GM18519 (cell line): Measurements from ENCODE around the gene NANS.
"Not testable (repeated sequence)": the region's sequence is repeated elsewhere in the genome, so short reads cannot be mapped to it uniquely, and the experiment has no call there.

Experiments
- ATAC-seq: cut with Tn5 transposase; IDR thresholded peaks from one replicate; pipeline ENCODE4 v1.9.1; 2021; ENCODE audit warnings: mild to moderate bottlenecking, moderate library complexity; ENCODE audit not compliant: unreplicated experiment, low FRiP score

Gene NANS, protein sequence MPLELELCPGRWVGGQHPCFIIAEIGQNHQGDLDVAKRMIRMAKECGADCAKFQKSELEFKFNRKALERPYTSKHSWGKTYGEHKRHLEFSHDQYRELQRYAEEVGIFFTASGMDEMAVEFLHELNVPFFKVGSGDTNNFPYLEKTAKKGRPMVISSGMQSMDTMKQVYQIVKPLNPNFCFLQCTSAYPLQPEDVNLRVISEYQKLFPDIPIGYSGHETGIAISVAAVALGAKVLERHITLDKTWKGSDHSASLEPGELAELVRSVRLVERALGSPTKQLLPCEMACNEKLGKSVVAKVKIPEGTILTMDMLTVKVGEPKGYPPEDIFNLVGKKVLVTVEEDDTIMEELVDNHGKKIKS

DNA sequence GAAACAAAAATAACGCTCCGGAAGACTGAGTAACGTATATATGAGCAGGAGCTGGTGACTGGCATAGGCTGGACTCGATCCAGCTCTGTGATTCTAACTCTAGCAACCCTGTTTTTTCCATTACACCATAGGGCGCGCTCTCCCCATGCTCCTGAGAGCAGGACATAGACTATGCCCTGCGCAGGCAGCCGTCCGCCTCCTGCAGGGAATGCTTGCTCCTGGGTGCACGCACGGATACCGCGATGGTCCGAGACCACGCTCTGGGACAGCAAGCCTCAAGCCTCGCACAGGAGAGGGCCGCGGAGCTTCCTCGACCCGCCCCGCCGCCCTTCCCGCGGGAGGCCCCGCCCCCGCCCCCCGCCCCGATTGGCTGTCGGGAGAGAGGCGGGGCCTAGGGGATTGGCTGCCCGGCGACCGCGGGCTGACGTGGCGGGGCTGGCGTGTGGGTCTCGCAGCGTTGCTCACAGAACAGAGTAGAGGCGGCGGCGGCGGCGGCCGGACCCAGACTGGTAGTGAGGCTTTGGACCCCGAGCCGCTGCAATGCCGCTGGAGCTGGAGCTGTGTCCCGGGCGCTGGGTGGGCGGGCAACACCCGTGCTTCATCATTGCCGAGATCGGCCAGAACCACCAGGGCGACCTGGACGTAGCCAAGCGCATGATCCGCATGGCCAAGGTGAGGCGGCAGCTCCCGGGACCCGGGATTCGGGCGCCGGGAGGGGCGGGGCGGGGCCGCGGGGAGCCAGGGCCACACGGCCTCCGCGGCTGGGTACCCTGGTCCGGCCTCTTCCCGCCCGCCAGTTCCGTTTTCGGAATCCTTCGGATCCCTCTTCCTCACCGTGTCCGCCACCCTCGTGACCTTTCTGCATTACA is at the start of gene NANS:
NANS (plus strand) TSS at position 464 of the 869 bp plus-strand sequence; CDS start at position 541, 77 bp downstream.
- peak; percentile 78 for ATAC-seq

DNA sequence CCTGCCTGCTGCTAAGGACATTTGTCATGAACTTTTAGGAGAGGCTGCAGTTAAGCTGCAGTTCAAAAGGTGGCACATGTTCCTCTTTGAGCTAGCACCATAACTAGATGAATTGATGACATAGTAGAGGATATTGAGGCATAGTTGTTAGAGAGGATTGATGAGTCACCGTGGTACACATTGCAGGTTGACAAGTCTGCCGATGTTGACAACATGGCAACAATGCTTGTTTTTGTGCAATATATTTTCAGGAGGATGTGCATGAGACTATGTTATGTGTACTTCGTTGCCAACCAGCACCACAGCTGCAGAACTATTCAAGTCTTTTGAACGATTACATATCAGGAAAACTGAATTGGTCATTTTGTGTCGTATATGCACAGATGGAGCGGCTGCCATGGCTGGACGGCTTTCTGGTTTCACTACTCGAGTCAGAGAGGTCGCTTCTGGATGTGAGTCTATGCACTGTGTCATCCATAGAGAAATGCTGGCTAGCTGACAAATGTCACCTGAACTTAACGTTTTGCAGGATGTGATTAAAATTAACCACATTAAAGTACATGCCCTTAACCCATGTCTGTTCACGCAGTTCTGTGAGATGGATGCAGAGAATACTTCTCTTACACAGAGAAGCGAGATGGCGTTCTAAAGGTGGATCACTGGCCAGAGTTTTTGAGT is 49.1 kb upstream of the NANS start:
- no peak for ATAC-seq

DNA sequence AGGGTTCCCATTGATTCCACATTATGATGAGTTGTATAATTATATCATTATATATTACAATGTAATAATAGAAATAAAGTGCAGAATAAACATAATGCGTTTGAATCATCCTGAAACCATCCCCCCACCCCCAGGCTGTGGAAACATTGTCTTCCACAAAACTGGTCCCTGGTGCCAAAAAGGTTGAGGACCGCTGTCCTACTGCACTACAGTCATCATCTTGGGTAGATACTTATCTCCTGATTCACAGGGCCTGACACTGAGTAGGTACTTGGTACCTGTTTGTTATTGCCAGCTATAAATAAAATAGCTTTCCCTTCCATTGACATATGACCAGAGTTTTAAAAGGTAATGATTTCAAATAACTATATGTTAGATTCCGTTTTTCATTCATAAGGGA is 47.8 kb upstream of the NANS start:
- no peak for ATAC-seq

DNA sequence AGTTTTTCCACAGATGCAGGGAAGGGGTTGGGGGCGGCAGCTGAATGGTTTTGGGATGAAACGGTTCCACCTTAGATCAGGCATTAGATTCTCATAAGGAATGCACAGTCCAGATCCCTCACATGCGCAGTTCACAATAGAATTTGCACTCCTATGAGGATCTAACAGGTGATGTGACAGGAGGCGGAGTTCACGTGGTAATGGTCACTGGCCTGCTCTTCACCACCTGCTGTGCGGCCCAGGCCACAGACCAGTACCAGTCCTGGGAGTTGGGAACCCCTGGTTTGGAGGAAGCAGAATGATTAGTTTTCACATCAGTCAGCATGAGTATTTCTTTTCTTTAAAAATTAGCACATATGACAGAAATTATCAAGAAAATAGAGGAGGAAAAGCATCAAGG is 47.1 kb upstream of the NANS start:
- no peak for ATAC-seq

DNA sequence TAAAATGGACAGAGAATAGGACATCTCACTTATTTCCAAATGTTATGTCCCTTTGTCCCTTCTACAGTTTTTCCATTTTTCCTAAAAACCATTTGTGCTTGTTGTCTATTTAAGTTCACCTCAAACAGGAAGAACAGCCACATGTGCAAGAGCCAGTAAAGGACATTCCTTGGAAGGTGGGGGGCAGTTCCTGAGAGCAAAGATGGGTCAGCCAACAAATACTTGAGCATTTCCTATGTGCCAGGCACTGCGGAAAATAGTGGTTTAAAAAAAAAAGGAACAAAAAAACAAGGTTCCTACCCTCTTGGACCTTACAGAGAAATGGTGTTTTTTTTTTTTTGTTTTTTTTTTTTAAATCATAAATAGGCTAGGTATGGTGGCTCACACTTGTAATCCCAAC is 46.6 kb upstream of the NANS start:
- no peak for ATAC-seq

DNA sequence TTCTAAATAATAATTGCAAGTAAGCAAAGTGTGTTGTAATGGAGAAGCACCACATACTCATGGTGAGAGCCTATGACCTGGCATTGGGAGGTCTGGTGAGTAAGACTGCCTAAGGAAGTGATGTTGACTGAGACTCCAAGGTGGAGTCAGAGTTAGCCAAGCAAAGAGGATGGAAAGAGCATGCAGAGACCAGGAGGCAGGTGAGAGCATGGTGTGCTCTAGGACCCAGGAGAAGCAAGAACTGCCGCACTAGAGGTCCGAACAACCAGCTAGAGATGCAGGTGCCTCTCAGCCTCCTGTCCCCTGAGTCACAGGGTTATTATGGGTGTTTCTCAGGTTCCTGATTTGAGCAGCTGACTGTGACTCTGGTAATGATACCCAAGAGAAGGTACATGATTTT is 46.1 kb upstream of the NANS start:
- peak; percentile 54 for ATAC-seq

DNA sequence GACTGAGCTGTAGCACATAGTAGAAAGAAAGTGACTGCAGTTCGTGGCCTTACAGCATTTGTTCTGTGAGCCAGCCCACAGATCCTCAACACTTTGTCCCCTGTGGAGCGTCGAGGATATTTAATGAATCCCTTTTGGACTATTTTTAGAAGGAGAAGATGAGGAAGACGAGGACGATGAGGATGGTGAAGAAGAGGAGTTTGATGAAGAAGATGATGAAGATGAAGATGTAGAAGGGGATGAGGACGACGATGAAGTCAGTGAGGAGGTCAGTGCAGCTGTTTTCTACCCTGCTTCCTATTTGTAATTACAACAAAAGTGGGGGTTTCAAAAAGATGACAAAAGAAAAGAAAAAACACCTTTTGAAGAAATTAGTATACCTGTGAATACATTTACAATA is 45.4 kb upstream of the NANS start:
- no peak for ATAC-seq

DNA sequence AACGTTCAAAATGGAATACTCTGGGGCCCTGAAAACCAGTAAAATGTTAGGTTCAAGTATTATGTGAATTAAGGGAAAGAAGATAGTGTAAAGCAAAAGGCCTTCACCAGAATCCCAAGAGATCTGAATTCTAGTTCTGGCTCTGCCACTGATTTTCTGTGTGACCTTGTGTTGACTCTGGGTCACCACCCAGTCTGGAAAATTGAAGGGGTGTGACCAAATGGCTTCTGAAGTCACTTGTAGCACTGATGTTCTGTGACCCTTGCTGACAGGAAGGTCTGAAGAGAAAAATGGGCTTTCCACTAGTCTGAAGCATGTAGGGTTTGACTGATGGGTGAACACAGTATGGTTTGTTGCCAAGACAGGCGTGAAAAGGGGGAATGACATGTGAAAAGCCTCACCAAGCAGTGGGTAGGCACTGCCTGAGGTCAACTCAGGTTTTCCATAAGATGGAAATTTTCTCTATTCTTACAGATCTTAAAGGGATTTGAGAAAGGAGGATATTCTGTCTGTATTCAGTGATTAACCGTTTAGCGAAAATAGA is 40.3 kb upstream of the NANS start:
- ATAC-seq = no peak

DNA sequence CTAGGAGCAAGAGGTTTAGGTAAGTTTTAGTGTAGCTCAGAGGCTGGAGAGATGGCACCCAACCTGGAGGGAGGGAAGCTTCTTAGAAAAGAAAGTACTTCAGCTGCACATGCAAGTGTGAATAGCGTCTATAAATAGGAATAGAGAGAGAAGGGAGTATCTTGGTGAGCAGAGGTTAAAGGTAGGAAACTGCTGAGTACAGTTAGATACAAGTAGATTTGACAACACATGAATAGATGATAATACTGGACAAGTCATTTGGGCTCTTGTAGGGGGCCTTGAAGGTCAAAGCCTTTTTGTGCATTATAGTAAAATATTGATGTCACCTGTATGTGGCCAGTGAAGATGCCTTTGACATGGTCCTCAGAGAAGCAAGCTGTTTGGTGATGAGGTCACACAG is 39.2 kb upstream of the NANS start:
- no peak for ATAC-seq

DNA sequence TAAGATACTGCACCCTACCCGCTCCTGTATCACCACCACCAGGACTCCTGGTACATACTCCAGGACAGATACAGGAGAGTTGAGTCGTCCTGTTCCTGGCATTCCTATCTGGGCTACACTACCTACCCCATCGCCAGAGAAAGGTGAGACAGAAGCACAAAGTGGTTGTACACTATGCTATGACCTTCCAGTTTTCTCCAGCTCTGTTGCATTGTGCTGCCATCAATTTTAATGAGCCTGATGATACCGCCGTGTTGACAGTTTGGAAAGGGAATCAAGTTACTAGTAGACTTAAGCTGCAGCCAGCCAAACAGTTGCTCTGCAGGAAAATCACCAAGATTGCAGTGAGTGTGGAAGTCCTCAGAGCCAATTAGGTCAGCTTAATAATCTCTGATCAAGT is 38.2 kb upstream of the NANS start:
- ATAC-seq = no peak

DNA sequence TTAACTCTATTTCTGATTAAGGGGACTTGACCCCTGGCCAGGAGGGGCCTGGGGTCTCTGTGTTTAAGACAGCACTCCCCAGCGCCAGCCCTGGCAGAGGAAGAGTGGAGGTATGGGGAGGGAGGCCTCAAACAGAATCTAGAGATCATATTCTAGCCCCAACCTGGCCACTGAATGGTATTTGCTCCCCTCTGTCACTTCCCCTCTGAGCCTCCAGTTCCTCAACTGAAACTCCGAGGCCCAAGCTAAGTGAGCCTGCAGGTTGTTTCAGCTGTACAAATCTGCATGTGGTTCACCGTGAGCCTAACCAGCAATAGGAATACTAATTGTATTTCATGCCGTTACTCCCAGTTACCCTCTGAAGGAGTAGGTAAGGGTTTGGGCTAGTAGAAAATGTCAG is 37.4 kb upstream of the NANS start:
- no peak for ATAC-seq

DNA sequence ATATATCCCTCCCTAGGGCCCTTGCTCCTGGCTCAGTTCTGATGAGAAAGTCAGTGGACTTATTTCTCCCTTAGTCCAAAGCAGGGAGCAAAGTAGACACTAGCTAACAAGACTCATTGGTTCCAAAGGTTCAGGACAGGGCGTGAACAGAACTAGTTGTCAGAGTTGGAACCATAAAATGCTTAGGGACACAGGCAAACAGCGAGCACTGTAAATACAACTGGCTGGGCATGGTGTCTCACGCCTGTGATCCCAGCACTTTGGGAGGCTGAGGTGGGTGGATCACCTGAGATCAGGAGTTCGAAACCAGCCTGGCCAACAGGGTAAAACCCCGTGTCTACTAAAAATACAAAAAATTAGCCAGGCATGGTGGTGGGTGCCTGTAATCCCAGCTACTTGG is 36.7 kb upstream of the NANS start:
- not testable (repeated sequence) for ATAC-seq

DNA sequence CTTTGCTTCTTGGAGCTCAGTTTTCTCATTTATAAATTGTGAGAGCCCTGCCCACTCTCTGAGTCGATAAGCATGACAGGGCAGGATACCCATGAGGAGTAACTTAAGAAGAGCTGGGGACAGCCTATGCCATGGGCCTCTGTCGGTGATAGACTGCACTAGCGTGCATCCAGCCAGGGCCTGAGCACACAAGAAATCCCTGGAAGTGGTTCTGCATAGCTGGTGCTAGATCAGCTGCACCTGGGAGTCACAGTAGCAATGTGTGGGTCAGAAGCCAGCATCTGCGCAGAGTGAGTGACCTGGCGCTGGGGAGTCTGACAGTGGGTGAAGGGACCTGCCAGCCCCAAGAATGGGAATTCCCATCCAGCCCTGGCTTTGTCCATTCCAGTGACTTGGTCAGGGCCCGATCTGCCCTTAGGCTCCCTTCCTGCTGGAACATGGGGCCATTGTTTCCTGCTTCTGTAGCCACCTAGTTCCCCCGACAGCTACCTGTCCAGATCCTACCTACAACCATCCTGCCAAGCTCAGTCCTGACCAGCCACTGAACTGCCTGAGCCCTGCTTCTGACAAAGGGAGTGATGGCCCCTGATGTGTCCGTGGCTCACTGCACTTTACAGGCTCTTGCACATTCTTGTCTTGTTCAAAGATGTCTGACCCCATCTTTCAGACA is 35.9 kb upstream of the NANS start:
- no peak for ATAC-seq

DNA sequence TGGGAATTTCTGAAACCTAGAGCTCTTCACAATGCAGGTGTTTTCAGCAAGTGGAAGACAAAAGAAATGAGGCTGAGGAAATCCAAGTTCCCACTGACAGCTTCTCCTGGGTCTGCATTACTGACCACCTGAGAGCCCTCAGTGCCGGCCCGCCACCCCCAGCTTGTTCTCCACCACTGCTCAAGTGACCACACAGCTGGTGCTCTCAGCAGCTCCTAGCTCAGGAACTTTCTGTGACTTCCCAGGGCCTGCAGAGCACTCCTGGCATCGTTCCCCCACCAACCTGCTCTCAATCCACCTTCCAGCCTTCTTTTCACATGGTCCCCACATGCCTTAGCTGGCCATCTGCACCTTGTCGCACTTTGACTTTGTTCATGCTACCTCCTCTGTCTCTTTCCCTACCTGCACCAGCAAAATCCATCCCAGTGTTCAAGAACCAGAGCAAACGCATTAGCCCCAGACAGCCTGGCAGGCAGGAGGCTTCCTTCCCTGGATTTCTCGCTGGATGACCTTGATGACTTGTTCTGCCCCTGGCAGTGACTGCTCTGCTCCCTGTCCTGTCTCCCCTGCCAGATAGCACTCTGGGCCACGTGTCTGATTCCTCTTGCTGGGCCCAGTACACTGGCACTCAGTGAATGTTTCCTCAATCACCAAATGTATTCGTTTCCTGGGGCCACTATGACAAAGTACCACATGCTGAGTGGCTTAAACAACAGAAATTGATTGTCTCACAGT is 35.1 kb upstream of the NANS start:
- no peak for ATAC-seq

DNA sequence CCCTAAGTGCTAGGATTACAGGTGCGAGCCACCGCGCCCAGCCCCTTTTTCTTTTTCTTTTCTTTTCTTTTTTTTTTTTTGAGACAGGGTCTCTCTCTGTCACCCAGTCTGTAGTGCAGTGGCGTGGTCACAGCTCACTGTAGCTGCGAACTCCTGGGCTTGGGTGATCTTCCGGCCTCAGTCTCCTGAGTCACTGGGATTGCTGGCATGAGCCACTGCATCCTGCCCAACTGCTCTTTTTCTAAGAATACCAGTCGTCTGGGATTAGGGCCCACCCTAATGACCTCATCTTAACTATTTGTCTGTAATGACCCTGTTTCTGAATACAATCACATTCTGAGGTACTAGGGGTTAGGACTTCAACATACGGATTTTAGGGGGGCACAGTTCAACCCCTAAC is 34.1 kb upstream of the NANS start:
- no peak for ATAC-seq

DNA sequence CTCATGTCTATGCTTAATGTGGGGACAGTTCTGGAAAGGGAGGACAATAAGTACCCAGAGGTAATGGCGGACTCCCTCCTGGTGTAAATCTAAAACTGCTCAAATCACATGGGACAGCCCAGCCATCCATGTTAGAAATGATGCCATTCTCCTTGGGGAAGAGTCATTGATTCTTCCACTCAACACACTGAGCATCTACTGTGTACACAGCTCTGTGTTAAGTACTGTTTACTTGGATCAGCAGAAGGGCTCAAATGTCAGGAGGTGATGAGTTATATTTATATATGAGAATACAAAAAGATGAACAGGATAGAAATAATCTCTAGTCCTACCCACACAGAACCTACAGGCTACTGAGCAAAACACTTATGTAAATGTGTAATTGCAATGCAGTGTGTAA is 31.8 kb upstream of the NANS start:
- ATAC-seq = no peak

DNA sequence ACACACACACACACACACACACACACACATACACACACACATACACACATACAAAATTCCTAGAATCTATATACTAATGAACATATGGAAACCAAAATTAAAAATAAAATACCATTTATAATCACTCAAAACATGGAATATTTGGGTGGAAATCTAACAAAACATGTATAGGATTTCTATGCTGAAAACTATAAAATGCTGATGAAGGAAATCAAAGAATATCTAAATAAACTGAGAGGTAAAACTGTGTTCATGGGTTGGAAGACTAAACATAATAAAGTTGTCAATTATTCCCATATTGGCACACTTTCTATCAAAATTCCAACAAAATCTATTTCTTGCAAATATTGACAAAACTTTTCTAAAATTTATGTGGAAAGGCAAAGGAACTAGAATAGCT is 25.4 kb upstream of the NANS start:
- no peak for ATAC-seq

DNA sequence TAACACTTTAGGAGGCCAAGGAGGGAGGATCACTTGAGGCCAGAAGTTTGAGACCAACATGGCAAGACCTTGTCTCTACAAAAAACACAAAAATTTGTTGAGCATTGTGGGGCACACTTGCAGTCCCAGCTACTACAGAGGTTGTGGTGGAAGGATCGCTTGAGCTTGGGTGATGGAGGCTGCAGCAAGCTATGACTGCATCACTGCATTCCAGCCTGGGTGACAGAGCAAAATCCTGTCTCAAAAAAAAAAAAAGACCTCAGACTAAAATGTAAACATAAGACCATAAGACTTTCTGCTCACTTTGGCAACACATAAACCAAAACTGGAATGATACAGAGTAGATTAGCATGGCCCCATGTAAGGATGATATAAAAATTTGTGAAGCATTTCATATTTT is 24.6 kb upstream of the NANS start:
- no peak for ATAC-seq

DNA sequence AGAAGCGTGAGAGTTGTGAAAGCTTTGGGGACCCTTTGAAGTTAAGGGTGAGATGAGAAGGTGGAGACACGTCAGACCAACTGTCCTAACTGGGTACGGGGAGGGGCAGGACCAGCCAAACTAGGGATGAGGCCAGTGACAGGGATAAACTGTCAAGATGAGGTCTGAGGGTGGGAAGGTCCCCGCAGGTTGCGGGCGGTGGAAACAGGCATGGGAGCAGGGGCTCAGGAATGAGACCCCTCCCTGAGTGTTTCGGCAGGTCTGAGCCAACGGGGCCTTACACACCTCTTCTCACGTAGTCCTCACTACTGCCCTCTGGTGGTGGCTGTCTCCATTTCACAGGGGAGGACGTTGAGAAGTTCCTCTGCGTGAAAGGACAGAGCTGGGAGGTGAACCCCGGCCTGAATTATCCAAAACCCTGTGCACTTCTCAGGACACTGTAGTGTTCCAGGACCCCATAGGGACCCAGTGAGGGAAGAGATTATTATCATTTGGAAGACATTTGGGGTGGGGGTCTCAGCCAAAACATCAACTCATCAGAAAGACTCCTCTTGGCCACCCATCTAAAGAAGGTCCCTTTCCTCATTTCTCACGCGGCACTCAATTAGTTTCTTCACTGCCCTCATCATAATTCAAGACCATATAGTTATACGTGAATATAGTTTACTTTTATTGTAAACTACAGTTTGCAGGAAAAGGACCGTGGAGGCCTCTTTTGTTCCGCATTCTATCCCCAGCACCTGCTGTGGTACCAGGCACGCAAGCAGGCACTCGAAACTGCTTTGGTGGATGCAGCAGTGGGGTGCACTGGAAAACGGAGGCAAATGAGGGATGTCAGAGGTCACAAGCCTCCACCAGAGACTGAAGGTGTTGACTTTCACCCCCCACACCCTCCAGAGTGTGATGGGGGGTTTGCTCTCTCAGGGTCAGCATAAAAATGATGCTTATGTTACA is 21.7 kb upstream of the NANS start:
- peak; percentile 40 for ATAC-seq
